GM21528 (cell line): ENCODE results near the gene RGS19.

ENCODE experiments used
- ATAC-seq: cut with Tn5 transposase; IDR thresholded peaks from one replicate; pipeline ENCODE4 v1.9.1; 2021; ENCODE audit warnings: mild to moderate bottlenecking, moderate library complexity; ENCODE audit not compliant: unreplicated experiment, low FRiP score

Gene RGS19

GRCh38 chr20:64077876-64078551 is 1.3 kb downstream of the RGS19 start:
- no peak for ATAC-seq

- ATAC-seq = no peak
Measured at GRCh38 chr20:64077541-64077875, 1.8 kb downstream of the RGS19 start.

GRCh38 chr20:64077094-64077493 is 2.2 kb downstream of the RGS19 start:
- ATAC-seq = no peak

GRCh38 chr20:64076061-64076997 is 3.0 kb downstream of the RGS19 start:
- no peak for ATAC-seq

GRCh38 chr20:64075556-64075955 is 3.8 kb downstream of the RGS19 start:
- ATAC-seq = no peak

GRCh38 chr20:64074963-64075362 is 4.4 kb downstream of the RGS19 start:
- no peak for ATAC-seq

GRCh38 chr20:64074184-64074789 is 5.0 kb downstream of the RGS19 start:
- ATAC-seq = no peak

GRCh38 chr20:64073476-64074183 is 5.7 kb downstream of the RGS19 start:
- no peak for ATAC-seq

- no peak for ATAC-seq
Measured at GRCh38 chr20:64072498-64073063, 6.7 kb downstream of the RGS19 start.

GRCh38 chr20:64071341-64072332 is 7.7 kb downstream of the RGS19 start:
- no peak for ATAC-seq

GRCh38 chr20:64070244-64070993 is 8.9 kb downstream of the RGS19 start:
- no peak for ATAC-seq

GRCh38 chr20:64069614-64070243 is 9.6 kb downstream of the RGS19 start:
- no peak for ATAC-seq

GRCh38 chr20:64069209-64069613 is 10.1 kb downstream of the RGS19 start:
- no peak for ATAC-seq

GRCh38 chr20:64068386-64069208 is 10.7 kb downstream of the RGS19 start:
- ATAC-seq = no peak

GRCh38 chr20:64067733-64068307 is 11.5 kb downstream of the RGS19 start:
- no peak for ATAC-seq

- ATAC-seq = no peak
Measured at GRCh38 chr20:64067005-64067632, 12.2 kb downstream of the RGS19 start.

- ATAC-seq = no peak
Measured at GRCh38 chr20:64065974-64066343, 13.4 kb downstream of the RGS19 start.
